Measurements from ENCODE around the gene SLC22A2.

DNA sequence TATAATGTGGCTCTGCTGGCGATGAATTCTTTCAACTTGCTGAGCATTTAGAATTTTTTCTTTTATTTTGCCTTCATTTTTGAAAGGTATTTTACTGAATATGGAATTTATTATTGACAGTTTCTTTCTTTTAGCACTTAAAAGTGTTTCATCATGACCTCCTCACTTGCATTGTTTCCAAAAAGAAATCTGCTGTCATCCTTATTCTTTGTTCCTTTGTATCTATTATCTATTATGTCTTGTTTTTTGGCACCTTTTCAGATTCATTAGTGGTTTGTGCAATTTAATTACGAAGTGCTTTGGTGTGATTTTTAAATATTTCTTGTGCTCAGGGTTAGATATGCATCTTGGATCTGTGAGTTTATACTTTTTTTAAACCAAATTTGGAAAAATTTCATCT, 26.0 kb upstream of the SLC22A2 start:
- TF ChIP-seq NCOR1 (IDR thresholded peaks at IDR 0.05; ENCODE audit: borderline replicate concordance, low read length): no peak
- TF ChIP-seq NCOA2 (CRISPR knock-in tag; IDR thresholded peaks at IDR 0.05): no peak
- TF ChIP-seq NFATC3 (CRISPR knock-in tag; IDR thresholded peaks at IDR 0.05): no peak
- TF ChIP-seq CTCF (CRISPR knock-in tag; IDR thresholded peaks at IDR 0.05): no peak
- no peak for TF ChIP-seq CHD2 (IDR thresholded peaks at IDR 0.05; ENCODE audit: low read depth, low read length)
- no peak for TF ChIP-seq JUND (CRISPR knock-in tag; IDR thresholded peaks at IDR 0.05)
- TF ChIP-seq MYC (CRISPR knock-in tag; IDR thresholded peaks at IDR 0.05; ENCODE audit: borderline replicate concordance): no peak
- TF ChIP-seq, protein P1, sequence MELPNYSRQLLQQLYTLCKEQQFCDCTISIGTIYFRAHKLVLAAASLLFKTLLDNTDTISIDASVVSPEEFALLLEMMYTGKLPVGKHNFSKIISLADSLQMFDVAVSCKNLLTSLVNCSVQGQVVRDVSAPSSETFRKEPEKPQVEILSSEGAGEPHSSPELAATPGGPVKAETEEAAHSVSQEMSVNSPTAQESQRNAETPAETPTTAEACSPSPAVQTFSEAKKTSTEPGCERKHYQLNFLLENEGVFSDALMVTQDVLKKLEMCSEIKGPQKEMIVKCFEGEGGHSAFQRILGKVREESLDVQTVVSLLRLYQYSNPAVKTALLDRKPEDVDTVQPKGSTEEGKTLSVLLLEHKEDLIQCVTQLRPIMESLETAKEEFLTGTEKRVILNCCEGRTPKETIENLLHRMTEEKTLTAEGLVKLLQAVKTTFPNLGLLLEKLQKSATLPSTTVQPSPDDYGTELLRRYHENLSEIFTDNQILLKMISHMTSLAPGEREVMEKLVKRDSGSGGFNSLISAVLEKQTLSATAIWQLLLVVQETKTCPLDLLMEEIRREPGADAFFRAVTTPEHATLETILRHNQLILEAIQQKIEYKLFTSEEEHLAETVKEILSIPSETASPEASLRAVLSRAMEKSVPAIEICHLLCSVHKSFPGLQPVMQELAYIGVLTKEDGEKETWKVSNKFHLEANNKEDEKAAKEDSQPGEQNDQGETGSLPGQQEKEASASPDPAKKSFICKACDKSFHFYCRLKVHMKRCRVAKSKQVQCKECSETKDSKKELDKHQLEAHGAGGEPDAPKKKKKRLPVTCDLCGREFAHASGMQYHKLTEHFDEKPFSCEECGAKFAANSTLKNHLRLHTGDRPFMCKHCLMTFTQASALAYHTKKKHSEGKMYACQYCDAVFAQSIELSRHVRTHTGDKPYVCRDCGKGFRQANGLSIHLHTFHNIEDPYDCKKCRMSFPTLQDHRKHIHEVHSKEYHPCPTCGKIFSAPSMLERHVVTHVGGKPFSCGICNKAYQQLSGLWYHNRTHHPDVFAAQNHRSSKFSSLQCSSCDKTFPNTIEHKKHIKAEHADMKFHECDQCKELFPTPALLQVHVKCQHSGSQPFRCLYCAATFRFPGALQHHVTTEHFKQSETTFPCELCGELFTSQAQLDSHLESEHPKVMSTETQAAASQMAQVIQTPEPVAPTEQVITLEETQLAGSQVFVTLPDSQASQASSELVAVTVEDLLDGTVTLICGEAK (IDR thresholded peaks at IDR 0.05): no peak
- TF ChIP-seq, protein P1 (CRISPR knock-in tag; IDR thresholded peaks at IDR 0.05): no peak
- TF ChIP-seq ZNF24 (IDR thresholded peaks at IDR 0.05): no peak
- no peak for TF ChIP-seq POGZ (CRISPR knock-in tag; IDR thresholded peaks at IDR 0.05)
- no peak for TF ChIP-seq MBD4 (IDR thresholded peaks at IDR 0.05; ENCODE audit: borderline replicate concordance, low read length)
- TF ChIP-seq RFX5 (IDR thresholded peaks at IDR 0.05; ENCODE audit: low read depth, low read length): no peak
- TF ChIP-seq RNF2 (conservative IDR thresholded peaks at IDR 0.05; ENCODE audit: low read depth): no peak

All from HepG2 (cell line).